Measurements from ENCODE around the gene MAD1L1. TPM values are rescaled to one million over a fixed set of nuclear protein-coding genes. Genes with fewer than 3 reads are reported as not detected.

The MAD1L1 gene
- total and polyA plus RNA-seq, 2 of the 8 experiments (the other 6 are each of a cell fraction or from before 2014, with no cell fraction given) = 40.4 to 44.6 TPM

GRCh38 chr7:1845536-1846311 is 387.0 kb downstream of the MAD1L1 start:
- Histone ChIP-seq H3K4ac (replicated peaks; ENCODE audit: insufficient read length, low read depth, low read length) (no peak overlapping the region), H4K8ac (ENCODE audit: extremely low read depth, insufficient read depth, low read length) (no peak overlapping the region), H3K23ac (ENCODE audit: insufficient read length) (no peak overlapping the region), H4K5ac (ENCODE audit: insufficient read length, low read depth, low read length) (no peak overlapping the region), H3K79me2 (ENCODE audit: control insufficient read depth in 1 of 2, insufficient read depth in 2 of 2, low read length in 2 of 2) (no peaks in the 10 kb centered on the region), H2AFZ (ENCODE audit: low read length) (no peak overlapping the region), H2BK5ac (ENCODE audit: low read depth, low read length) (no peak overlapping the region), H3K36me3 (ENCODE audit: control insufficient read depth in 2 of 4, insufficient read depth in 4 of 4, low read length in 3 of 4) (no peaks in the 10 kb centered on the region; a peak in 1 of 8 replicates), H2AK5ac (ENCODE audit: low read depth, low read length) (no peak overlapping the region; the same call in 1 of the 2 replicates), H3K27ac (ENCODE audit: low read depth, low read length) (no peak overlapping the region), H2BK15ac (ENCODE audit: low read length) (no peak overlapping the region), H3K14ac (ENCODE audit: insufficient read length) (no peak overlapping the region), H4K20me1 (replicated peaks in 1 of 2; ENCODE audit: control insufficient read depth in 1 of 2, insufficient read depth in 2 of 2, low read length in 2 of 2) (peaks cover 4 to 5% of the 10 kb centered on the region in 2 experiments), H3K4me1 (replicated peaks in 1 of 4; ENCODE audit: control insufficient read depth in 3 of 4, insufficient read depth in 4 of 4, low read length in 3 of 4) (no peaks in the 10 kb centered on the region; a peak in 1 of 7 replicates), H4K91ac (replicated peaks; ENCODE audit: insufficient read length, low read length) (no peak overlapping the region), H2BK20ac (ENCODE audit: low read length) (no peak overlapping the region), H3K4me2 (ENCODE audit: insufficient read depth in 1 of 2, low read depth in 2 of 2, low read length in 2 of 2) (no peak overlapping the region), H2BK120ac (replicated peaks; ENCODE audit: low read depth, low read length) (no peak overlapping the region), H3K27me3 (replicated peaks in 1 of 4; ENCODE audit: control insufficient read depth in 3 of 4, extremely low read depth in 1 of 4, insufficient read depth in 3 of 4, low read length in 3 of 4) (no peaks in the 10 kb centered on the region), H2BK12ac (ENCODE audit: low read depth, low read length) (no peak overlapping the region), H3K18ac (ENCODE audit: extremely low read depth, low read length) (no peak overlapping the region), H3K56ac (replicated peaks; ENCODE audit: insufficient read length, low read depth, low read length) (no peak overlapping the region), H3K4me3 (ENCODE audit: extremely low read depth in 1 of 4, insufficient read depth in 2 of 4, low read depth in 3 of 4, low read length in 4 of 4) (no peak overlapping the region), H3K79me1 (ENCODE audit: low read depth, low read length) (no peaks in the 10 kb centered on the region; the same call in 1 of the 2 replicates), H3K23me2 (ENCODE audit: low read depth, low read length) (no peaks in the 10 kb centered on the region), H3K9ac (replicated peaks in 1 of 4; ENCODE audit: extremely low read depth in 1 of 4, low read depth in 3 of 4, low read length in 3 of 4) (no peak overlapping the region), H3K9me3 (ENCODE audit: insufficient read depth in 2 of 2, low read depth in 1 of 2, low read length in 1 of 2) (no peaks in the 10 kb centered on the region)
- ChIA-PET POLR2A (ENCODE audit: partially characterized antibody) (no interaction called here), CTCF (ENCODE audit: partially characterized antibody) (interaction anchor here (1.0 to 2.0 kb wide), 7 partner anchors 8 to 364 kb away, joined by 3 to 6 read pairs (median 3); no protein-coding TSS in a partner anchor)
- WGBS, 2 experiments (ENCODE audit: extremely low coverage in 1 of 2, insufficient coverage in 1 of 2, insufficient read length in 1 of 2, insufficient replicate concordance in 2 of 2, low coverage in 1 of 2, low lambda C conversion rate in 2 of 2, missing lambda C conversion rate in 1 of 2) = 86% methylated on average over 25 of the region's 43 CpGs; no CpG with 5 or more reads in 1 of the 2 experiments
- DNase-seq (ENCODE audit: low read depth in 1 of 2, low spot score in 2 of 2) (no peak), FAIRE-seq (no peak)
- TF ChIP-seq BACH1 (IDR thresholded peaks at IDR 0.05; ENCODE audit: low read length) (no peak), RXRA (IDR thresholded peaks at IDR 0.05; ENCODE audit: insufficient read depth, low read depth, low read length) (no peak), SIX5 (IDR thresholded peaks at IDR 0.05; ENCODE audit: low read depth, low read length) (no peak), SUZ12 (IDR thresholded peaks at IDR 0.05; ENCODE audit: low read length) (no peak), CEBPB (IDR thresholded peaks at IDR 0.05; ENCODE audit: low read depth, low read length) (no peak), NANOG (IDR thresholded peaks at IDR 0.05; ENCODE audit: insufficient read depth, low read depth, low read length, poor library complexity, severe bottlenecking) (no peak), MAX (IDR thresholded peaks at IDR 0.05) (no peak), TEAD4 (IDR thresholded peaks at IDR 0.05; ENCODE audit: low read depth, low read length) (no peak), JUND (IDR thresholded peaks at IDR 0.05; ENCODE audit: low read length) (no peak), CHD1 (IDR thresholded peaks at IDR 0.05; ENCODE audit: low read depth, low read length) (no peak)
